HG02852 (cell line): ENCODE data around the gene SCRT2.
"Not testable (repeated sequence)": the region's sequence is repeated elsewhere in the genome, so short reads cannot be mapped to it uniquely, and the experiment has no call there.

ENCODE experiments used
- ATAC-seq: cut with Tn5 transposase; IDR thresholded peaks from one replicate; pipeline ENCODE4 v1.9.1; 2021; ENCODE audit warnings: mild to moderate bottlenecking, moderate library complexity; ENCODE audit not compliant: unreplicated experiment

Gene SCRT2

GRCh38 chr20:675453-676314 is at the start of gene SCRT2:
Gene SCRT2, minus strand, starts transcription at chr20:675802. Its CDS starts 201 bp downstream, at chr20:675601.
- ATAC-seq = no peak

- not testable (repeated sequence) for ATAC-seq
Measured at GRCh38 chr20:724797-725196, 49.2 kb upstream of the SCRT2 start.

GRCh38 chr20:723756-724155 is 48.2 kb upstream of the SCRT2 start:
- ATAC-seq = no peak

- ATAC-seq = no peak
Measured at GRCh38 chr20:722822-723644, 47.4 kb upstream of the SCRT2 start.

- no peak for ATAC-seq
Measured at GRCh38 chr20:721876-722275, 46.3 kb upstream of the SCRT2 start.

- ATAC-seq = no peak
Measured at GRCh38 chr20:719816-720215, 44.2 kb upstream of the SCRT2 start.

GRCh38 chr20:719068-719467 is 43.5 kb upstream of the SCRT2 start:
- no peak for ATAC-seq

- ATAC-seq = no peak
Measured at GRCh38 chr20:717832-718231, 42.2 kb upstream of the SCRT2 start.

GRCh38 chr20:717271-717670 is 41.7 kb upstream of the SCRT2 start:
- no peak for ATAC-seq

- no peak for ATAC-seq
Measured at GRCh38 chr20:714453-714852, 38.9 kb upstream of the SCRT2 start.

GRCh38 chr20:711576-711975 is 36.0 kb upstream of the SCRT2 start:
- no peak for ATAC-seq

GRCh38 chr20:710780-711450 is 35.3 kb upstream of the SCRT2 start:
- ATAC-seq = no peak

- ATAC-seq = no peak
Measured at GRCh38 chr20:709991-710779, 34.6 kb upstream of the SCRT2 start.

- no peak for ATAC-seq
Measured at GRCh38 chr20:709423-709822, 33.8 kb upstream of the SCRT2 start.

GRCh38 chr20:708956-709355 is 33.4 kb upstream of the SCRT2 start:
- ATAC-seq = no peak

GRCh38 chr20:707451-708110 is 32.0 kb upstream of the SCRT2 start:
- no peak for ATAC-seq

GRCh38 chr20:706366-706885 is 30.8 kb upstream of the SCRT2 start:
- ATAC-seq = no peak

GRCh38 chr20:704726-705125 is 29.1 kb upstream of the SCRT2 start:
- no peak for ATAC-seq

- no peak for ATAC-seq
Measured at GRCh38 chr20:703426-703825, 27.8 kb upstream of the SCRT2 start.

GRCh38 chr20:703006-703405 is 27.4 kb upstream of the SCRT2 start:
- ATAC-seq = no peak
